ENCODE results near the gene DEGS2. TPM values are rescaled to one million over a fixed set of nuclear protein-coding genes. Genes with fewer than 3 reads are reported as not detected.
"Not testable (repeated sequence)": the region's sequence is repeated elsewhere in the genome, so short reads cannot be mapped to it uniquely, and the experiment has no call there.

The DEGS2 gene
- 87.3 and 94.2 TPM in 2 replicates for total RNA-seq (2014; rRNA removed; shearing (Covaris generic))

DNA sequence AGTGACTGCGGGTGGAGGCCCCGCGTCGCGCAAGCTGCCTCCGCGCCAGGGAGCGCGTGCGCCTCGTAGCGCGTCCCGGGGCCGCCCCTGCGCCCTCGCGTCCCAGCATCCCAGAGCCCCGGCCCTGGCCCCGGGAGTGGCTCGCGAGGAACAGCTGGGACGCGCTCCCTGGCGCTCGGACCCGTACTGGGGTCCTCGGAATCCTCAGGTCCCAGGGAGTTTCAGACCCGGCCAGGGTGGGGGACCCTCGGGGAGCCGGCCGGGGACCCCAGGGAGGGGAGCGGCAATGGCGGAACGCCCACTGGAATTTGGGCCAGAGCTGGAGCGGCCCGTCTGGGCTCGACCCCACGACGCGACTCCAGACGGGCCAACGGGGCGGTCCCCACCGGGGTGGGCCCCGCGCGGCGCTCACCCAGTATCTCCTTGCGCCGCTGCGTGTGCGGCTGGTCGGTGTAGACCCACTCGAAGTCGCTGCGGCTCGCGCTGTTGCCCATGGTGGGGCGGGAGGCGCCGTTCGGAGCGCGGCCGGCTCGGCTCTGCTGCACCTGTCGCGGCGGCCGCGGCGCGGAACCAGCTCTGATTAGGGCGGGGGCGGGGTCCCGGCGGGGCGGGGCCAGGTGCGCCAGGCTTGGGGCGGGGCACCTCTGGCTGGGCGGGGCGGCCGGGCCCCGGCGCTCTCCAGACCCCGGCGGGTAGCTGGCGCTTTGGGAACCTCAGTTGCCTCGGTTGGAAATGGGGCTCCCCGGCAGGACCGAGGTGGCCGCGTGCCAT is at the start of gene DEGS2:
DEGS2 (minus strand) TSS at position 552 of the 771 bp plus-strand sequence; CDS start at position 494, 58 bp downstream.
- DNase-seq (ENCODE audit: low spot score) = peak; percentile 59

- not testable (repeated sequence) for DNase-seq (ENCODE audit: low spot score)
Measured at GRCh38 chr14:100208136-100208535, 48.7 kb upstream of the DEGS2 start.

- not testable (repeated sequence) for DNase-seq (ENCODE audit: low spot score)
Measured at GRCh38 chr14:100207588-100207987, 48.1 kb upstream of the DEGS2 start.

GRCh38 chr14:100204835-100205167 is 45.4 kb upstream of the DEGS2 start:
- not testable (repeated sequence) for DNase-seq (ENCODE audit: low spot score)

DNA sequence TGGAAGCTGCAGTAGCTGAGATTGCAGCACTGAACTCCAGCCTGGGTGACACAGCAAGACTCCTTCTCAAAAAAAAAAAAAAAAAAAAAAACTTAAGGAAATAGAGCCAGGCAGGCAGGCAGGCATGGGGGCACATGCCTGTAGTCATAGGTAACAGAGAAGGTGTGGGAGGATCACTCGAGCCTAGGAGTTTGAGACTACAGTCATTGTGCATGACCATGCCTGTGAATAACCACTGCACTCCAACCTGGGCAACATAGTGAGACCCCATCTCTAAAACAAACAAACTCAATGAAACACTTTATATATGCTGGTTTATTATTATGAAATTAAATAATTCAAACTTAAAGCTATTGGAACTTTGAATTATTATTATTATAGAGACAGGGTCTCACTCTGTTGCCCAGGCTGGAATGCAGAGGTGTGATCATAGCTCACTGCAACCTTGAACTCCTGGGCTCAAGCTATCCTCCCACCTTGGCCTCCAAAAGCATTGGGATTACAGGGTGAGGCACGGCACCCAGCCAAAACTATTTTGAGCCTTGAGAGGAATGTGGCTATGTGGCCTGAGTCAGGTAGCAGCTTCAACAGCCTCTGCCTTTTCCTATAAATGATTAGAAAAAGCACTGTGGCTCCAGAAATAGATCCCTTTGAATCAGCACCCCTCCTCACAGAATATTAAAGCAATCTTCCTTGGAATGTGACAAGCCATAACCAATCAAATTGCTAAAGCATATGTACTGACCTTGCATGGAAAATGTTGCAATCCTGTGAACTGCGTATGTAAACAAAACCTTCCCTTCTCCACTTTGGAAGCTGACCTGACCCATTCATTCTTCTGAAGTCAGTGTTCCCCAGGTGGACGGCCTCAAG is 44.8 kb upstream of the DEGS2 start:
- no peak for DNase-seq (ENCODE audit: low spot score)

- no peak for DNase-seq (ENCODE audit: low spot score)
Measured at GRCh38 chr14:100203146-100203545, 43.7 kb upstream of the DEGS2 start.

GRCh38 chr14:100202712-100203111 is 43.3 kb upstream of the DEGS2 start:
- no peak for DNase-seq (ENCODE audit: low spot score)

- DNase-seq (ENCODE audit: low spot score) = no peak
Measured at GRCh38 chr14:100201701-100202100, 42.3 kb upstream of the DEGS2 start.

GRCh38 chr14:100200311-100200710 is 40.9 kb upstream of the DEGS2 start:
- DNase-seq (ENCODE audit: low spot score) = no peak

DNA sequence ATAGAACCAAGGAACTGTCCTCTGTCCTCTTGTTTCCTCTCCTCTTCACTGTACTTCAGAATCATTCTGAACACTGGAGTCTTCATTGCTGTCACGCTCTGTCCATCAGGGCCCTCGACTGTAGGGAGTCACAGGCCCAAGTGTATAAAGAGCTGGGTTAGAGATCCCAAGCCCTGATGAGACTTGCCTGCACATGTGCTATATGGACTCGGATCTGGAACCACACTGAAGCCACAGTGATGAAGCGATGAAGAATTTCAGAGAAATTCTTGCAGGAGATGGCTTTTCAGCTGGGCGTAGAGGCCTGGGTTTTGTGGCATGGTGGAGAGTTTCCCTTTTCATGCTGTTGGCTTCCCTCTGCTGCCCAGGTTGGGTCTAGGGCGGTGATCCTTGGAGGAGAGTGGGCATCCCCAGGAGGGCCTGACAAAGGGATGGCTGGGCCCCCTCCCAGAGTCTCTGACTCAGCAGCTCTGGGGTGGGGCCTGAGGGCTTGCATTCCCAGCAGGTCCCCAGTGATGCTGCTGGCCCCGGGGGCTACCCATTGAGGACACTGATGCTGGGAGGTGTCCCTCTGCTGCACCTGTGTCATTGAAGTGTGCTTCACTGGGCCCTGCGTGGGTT is 39.9 kb upstream of the DEGS2 start:
- no peak for DNase-seq (ENCODE audit: low spot score)

- peak; percentile 15 for DNase-seq (ENCODE audit: low spot score)
Measured at GRCh38 chr14:100193417-100194357, 34.2 kb upstream of the DEGS2 start.

DNA sequence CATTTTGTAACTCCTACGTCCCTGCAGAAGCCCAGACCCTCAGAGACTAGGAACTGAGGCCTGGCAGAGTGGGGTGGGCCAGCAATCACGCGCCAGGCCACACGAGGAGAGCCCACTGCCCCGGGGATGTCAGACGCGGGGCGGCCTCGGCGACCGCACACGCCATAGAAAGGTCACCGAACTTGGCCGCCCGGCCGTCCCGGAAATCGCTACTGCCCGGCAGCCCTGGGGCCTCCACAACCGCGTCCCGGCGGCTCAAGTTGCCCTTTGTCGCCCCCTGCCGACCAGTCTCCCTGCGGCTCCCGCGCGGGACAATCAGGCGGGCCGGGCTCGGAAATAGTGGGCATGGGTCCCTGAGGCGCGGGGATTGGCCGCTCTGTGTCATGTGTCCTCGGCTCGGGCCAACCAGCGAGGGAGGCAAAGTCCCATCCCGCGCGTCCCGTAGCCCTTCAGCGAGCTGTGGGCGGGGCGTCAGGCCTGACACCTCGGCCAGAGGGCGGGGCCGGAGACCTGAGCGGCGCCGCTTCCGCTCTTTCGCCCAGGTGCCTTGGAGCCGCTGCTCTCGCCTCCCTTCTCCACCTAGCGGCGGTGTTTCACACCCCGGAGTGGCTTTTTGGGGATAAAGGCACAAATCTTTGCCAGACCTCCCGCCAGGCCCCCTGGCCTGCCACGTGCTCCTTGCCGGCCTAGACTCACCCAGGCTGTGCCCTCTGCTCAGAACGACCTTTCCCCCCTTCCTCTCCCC is 33.4 kb upstream of the DEGS2 start:
- peak; percentile 97 for DNase-seq (ENCODE audit: low spot score)

- DNase-seq (ENCODE audit: low spot score) = no peak
Measured at GRCh38 chr14:100192250-100192671, 32.8 kb upstream of the DEGS2 start.

DNA sequence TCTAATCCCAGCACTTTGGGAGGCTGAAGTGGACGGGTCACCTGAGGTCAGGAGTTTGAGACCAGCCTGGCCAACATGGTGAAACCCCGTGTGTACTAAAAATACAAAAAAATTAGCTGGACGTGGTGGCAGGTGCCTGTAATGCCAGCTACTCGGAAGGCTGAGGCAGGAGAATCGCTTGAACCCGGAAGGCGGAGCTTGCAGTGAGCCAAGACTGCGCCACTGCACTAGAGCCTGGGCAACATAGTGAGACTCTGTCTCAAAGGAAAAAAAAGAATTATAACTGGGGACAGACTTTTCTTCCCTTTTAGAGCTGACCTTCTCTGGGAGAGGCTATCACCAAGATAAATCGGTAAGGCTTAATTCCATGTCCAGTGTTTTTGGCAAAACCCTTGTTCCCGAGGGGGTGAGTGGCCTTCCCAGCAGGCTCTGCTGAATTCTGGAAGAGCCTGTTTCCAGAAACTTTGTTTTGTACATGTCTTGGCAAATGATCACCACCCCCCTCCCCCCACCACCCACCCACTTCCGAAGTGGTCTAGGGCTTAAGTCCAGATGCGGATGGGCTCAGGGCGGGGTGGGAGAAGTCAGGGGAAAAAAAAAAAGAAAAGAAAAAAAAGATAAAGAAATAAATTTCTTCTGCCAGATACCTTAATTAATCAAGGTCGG is 32.3 kb upstream of the DEGS2 start:
- DNase-seq (ENCODE audit: low spot score) = no peak

GRCh38 chr14:100190126-100190525 is 30.7 kb upstream of the DEGS2 start:
- DNase-seq (ENCODE audit: low spot score) = no peak

DNA sequence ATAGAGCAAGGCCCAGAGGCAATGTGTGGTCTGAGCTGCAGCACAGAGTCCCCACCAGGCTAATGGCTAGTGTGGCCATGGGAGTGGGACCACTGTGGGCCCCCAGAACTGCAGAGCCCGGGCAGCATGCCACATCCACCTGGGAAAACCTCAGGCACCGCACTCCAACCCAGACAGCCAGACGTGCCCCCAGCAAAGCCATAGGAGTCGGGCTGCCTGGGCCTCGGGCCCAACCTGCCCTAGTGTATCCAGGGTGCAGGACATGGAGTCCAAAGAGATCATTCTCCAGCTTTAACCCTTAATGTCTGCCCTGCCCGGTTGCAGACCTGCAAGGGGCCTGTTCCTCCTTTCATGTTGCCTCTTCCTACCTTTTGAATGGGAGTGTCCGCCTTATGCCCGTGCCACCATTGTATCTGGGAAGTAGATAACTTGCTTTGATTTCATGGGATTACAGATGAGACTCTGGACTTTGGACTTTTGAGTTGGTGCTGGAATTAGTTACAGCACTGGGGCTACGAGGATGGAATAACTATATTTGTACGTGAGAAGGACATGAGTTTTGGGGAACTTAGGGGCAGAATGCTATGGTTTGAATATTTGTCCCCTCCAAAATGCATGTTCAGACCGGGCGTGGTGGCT is 29.1 kb upstream of the DEGS2 start:
- no peak for DNase-seq (ENCODE audit: low spot score)

GRCh38 chr14:100187247-100187833 is 27.9 kb upstream of the DEGS2 start:
- DNase-seq (ENCODE audit: low spot score) = peak; percentile 52

- DNase-seq (ENCODE audit: low spot score) = not testable (repeated sequence)
Measured at GRCh38 chr14:100181876-100182551, 22.6 kb upstream of the DEGS2 start.

All from HT-29 (cell line).